HepG2 (cell line): ENCODE measurements around the gene FAM229A. TPM values are rescaled to one million over a fixed set of nuclear protein-coding genes. Genes with fewer than 3 reads are reported as not detected.

Experiments
- CCDC6 ChIP-seq: sonication (generic); formaldehyde crosslinking; IDR thresholded peaks from 2 replicates; pipeline ENCODE4 v1.8.1; 2022; ENCODE audit warnings: mild to moderate bottlenecking, missing genetic modification reagents, moderate library complexity
- ETV5 ChIP-seq: IDR thresholded peaks from 2 replicates; pipeline ENCODE4 v1.6.1; 2018; ENCODE audit warnings: missing biosample characterization, missing genetic modification reagents, inconsistent platforms, borderline replicate concordance
- MED1 ChIP-seq: sonication (generic); formaldehyde crosslinking; IDR thresholded peaks from 2 replicates; pipeline ENCODE4 v1.4.0; 2020; ENCODE audit warnings: missing genetic modification reagents
- MXD3 ChIP-seq: IDR thresholded peaks from 2 replicates; pipeline ENCODE4 v1.6.1; 2016; ENCODE audit warnings: mild to moderate bottlenecking, missing biosample characterization, missing genetic modification reagents
- NFIC ChIP-seq: IDR thresholded peaks from 2 replicates; pipeline ENCODE4 v1.6.1; 2012; ENCODE audit warnings: mild to moderate bottlenecking, low read length, inconsistent platforms
- NONO ChIP-seq, 2 experiments: fragments of 450-650 bp in 1 of 2; sonication (generic) in 1 of 2; formaldehyde crosslinking in 1 of 2; IDR thresholded peaks in 1 of 2; conservative IDR thresholded peaks in 1 of 2; 2 replicates each; pipeline versions ENCODE4 v1.6.1 to v1.8.0; 2017 to 2022; ENCODE audit warnings: mild to moderate bottlenecking in 1 of 2, missing genetic modification reagents in 1 of 2, moderate library complexity in 1 of 2
- ZNF333 ChIP-seq: sonication (generic); formaldehyde crosslinking; IDR thresholded peaks from 2 replicates; pipeline ENCODE4 v1.4.0; 2020; ENCODE audit warnings: mild to moderate bottlenecking, missing genetic modification reagents, borderline replicate concordance
- ZNF430 ChIP-seq: sonication (generic); formaldehyde crosslinking; IDR thresholded peaks from 2 replicates; pipeline ENCODE4 v1.9.0; 2021; ENCODE audit warnings: mild to moderate bottlenecking, missing genetic modification reagents
- ZNF451 ChIP-seq: sonication (generic); formaldehyde crosslinking; IDR thresholded peaks from 2 replicates; pipeline ENCODE4 v1.5.0; 2020; ENCODE audit warnings: mild to moderate bottlenecking, missing genetic modification reagents
- ZNF790 ChIP-seq: sonication (generic); formaldehyde crosslinking; IDR thresholded peaks from 2 replicates; pipeline ENCODE4 v1.8.0; 2022; ENCODE audit warnings: missing genetic modification reagents, mild to moderate bottlenecking, borderline replicate concordance
- ZNF800 ChIP-seq: sonication (generic); formaldehyde crosslinking; IDR thresholded peaks from 2 replicates; pipeline ENCODE4 v1.4.0; 2020; ENCODE audit warnings: missing genetic modification reagents
- polyA plus RNA-seq, 8 experiments: library from polyadenylated mRNA; depleted of rRNA in 3 of 8; stranded (reverse) in 7 of 8; unstranded in 1 of 8; fragments of >200 nt; fragmentation: Illumina TruSeq in 4 of 8; extraction: Trizol in 4 of 8; gene quantifications; 2 replicates each; pipeline versions ENCODE4 v1.2.1 to v1.2.3, GENCODE V29; 2011 to 2016; ENCODE audit warnings: low read depth in 4 of 8, missing spikeins in 1 of 8, mixed read lengths in 1 of 8; ENCODE audit not compliant: insufficient read depth in 1 of 8
- total RNA-seq, 5 experiments: library from RNA; depleted of rRNA; stranded (reverse); fragments of >200 nt; fragmentation: Illumina TruSeq; extraction: Trizol; gene quantifications; 2 replicates each; pipeline ENCODE4 v1.2.3, GENCODE V29; 2016; ENCODE audit warnings: low read depth in 1 of 5
- TF ChIP-seq, protein P1 (sequence below): sonication (generic); formaldehyde crosslinking; IDR thresholded peaks from one replicate; pipeline ENCODE4 v1.5.1; 2020; ENCODE audit warnings: mild to moderate bottlenecking, missing genetic modification reagents; ENCODE audit errors: not compliant biosample characterization
- TF ChIP-seq, protein P2 (sequence below): sonication (generic); formaldehyde crosslinking; IDR thresholded peaks from 2 replicates; pipeline ENCODE4 v1.5.1; 2020; ENCODE audit warnings: missing genetic modification reagents, mild to moderate bottlenecking, borderline replicate concordance

The FAM229A gene
- total and polyA plus RNA-seq, 2 of the 13 experiments (the other 11 are each of a cell fraction or from before 2014, with no cell fraction given): 3.2 to 17.6 TPM

- TF ChIP-seq, protein P1, sequence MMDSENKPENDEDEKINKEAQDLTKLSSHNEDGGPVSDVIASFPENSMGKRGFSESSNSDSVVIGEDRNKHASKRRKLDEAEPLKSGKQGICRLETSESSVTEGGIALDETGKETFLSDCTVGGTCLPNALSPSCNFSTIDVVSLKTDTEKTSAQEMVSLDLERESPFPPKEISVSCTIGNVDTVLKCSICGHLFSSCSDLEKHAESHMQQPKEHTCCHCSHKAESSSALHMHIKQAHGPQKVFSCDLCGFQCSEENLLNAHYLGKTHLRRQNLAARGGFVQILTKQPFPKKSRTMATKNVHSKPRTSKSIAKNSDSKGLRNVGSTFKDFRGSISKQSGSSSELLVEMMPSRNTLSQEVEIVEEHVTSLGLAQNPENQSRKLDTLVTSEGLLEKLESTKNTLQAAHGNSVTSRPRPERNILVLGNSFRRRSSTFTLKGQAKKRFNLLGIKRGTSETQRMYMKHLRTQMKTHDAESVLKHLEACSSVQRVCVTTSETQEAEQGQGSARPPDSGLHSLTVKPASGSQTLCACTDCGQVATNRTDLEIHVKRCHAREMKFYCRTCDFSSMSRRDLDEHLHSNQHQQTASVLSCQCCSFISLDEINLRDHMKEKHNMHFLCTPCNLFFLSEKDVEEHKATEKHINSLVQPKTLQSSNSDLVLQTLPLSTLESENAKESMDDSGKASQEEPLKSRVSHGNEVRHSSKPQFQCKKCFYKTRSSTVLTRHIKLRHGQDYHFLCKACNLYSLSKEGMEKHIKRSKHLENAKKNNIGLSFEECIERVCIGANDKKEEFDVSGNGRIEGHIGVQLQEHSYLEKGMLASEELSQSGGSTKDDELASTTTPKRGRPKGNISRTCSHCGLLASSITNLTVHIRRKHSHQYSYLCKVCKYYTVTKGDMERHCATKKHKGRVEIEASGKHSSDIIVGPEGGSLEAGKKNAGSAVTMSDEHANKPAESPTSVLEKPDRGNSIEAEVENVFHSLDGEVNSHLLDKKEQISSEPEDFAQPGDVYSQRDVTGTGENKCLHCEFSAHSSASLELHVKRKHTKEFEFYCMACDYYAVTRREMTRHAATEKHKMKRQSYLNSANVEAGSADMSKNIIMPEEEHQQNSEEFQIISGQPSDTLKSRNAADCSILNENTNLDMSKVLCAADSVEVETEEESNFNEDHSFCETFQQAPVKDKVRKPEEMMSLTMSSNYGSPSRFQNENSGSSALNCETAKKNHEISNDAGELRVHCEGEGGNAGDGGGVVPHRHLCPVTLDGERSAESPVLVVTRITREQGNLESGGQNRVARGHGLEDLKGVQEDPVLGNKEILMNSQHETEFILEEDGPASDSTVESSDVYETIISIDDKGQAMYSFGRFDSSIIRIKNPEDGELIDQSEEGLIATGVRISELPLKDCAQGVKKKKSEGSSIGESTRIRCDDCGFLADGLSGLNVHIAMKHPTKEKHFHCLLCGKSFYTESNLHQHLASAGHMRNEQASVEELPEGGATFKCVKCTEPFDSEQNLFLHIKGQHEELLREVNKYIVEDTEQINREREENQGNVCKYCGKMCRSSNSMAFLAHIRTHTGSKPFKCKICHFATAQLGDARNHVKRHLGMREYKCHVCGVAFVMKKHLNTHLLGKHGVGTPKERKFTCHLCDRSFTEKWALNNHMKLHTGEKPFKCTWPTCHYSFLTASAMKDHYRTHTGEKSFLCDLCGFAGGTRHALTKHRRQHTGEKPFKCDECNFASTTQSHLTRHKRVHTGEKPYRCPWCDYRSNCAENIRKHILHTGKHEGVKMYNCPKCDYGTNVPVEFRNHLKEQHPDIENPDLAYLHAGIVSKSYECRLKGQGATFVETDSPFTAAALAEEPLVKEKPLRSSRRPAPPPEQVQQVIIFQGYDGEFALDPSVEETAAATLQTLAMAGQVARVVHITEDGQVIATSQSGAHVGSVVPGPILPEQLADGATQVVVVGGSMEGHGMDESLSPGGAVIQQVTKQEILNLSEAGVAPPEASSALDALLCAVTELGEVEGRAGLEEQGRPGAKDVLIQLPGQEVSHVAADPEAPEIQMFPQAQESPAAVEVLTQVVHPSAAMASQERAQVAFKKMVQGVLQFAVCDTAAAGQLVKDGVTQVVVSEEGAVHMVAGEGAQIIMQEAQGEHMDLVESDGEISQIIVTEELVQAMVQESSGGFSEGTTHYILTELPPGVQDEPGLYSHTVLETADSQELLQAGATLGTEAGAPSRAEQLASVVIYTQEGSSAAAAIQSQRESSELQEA (CRISPR knock-in tag): no peak
- TF ChIP-seq NONO (IDR thresholded peaks at IDR 0.05) (no peak), NONO (CRISPR knock-in tag; conservative IDR thresholded peaks at IDR 0.05) (peak; percentile 58), CCDC6 (CRISPR knock-in tag) (no peak), ZNF800 (CRISPR knock-in tag) (0 out of 2 replicates have a peak, but pooled peaks have one; percentile 47), ZNF451 (CRISPR knock-in tag) (peak; percentile 38; the same call in 1 of the 2 replicates), ZNF430 (no peak), ZNF790 (CRISPR knock-in tag) (no peak), MED1 (0 out of 2 replicates have a peak, but pooled peaks have one; percentile 30), ZNF333 (no peak), ETV5 (CRISPR knock-in tag) (no peak), NFIC (no peak), MXD3 (CRISPR knock-in tag) (0 out of 2 replicates have a peak, but pooled peaks have one; percentile 44)
- TF ChIP-seq, protein P2, sequence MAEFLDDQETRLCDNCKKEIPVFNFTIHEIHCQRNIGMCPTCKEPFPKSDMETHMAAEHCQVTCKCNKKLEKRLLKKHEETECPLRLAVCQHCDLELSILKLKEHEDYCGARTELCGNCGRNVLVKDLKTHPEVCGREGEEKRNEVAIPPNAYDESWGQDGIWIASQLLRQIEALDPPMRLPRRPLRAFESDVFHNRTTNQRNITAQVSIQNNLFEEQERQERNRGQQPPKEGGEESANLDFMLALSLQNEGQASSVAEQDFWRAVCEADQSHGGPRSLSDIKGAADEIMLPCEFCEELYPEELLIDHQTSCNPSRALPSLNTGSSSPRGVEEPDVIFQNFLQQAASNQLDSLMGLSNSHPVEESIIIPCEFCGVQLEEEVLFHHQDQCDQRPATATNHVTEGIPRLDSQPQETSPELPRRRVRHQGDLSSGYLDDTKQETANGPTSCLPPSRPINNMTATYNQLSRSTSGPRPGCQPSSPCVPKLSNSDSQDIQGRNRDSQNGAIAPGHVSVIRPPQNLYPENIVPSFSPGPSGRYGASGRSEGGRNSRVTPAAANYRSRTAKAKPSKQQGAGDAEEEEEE (CRISPR knock-in tag): no peak
Observed at GRCh38 chr1:32335790-32336590, 26.3 kb downstream of the FAM229A start, which contains the start of gene MARCKSL1 (continued).
